Fibroblast of lung (primary cell): ENCODE measurements around the gene ANO2. TPM values are rescaled to one million over a fixed set of nuclear protein-coding genes. Genes with fewer than 3 reads are reported as not detected.

ENCODE experiments used
- DNase-seq, 2 donors: peaks; one replicate each; pipeline versions ENCODE4 v3.0.0 to v3.0.0-alpha.2; 2010; ENCODE audit warnings: low read depth in 2 of 2
- H2AFZ ChIP-seq: 2 replicates; pipeline ENCODE4 v1.5.1; 2012; ENCODE audit warnings: low read length, control low read depth, inconsistent platforms
- H3K27ac ChIP-seq: 2 replicates; pipeline ENCODE4 v1.5.1; 2011; ENCODE audit warnings: low read length, control low read depth; ENCODE audit not compliant: insufficient read depth
- H3K27me3 ChIP-seq: 2 replicates; pipeline ENCODE4 v1.5.1; 2011; ENCODE audit warnings: mild to moderate bottlenecking, low read length; ENCODE audit not compliant: control insufficient read depth, insufficient read depth
- H3K36me3 ChIP-seq: 2 replicates; pipeline ENCODE4 v1.5.1; 2011; ENCODE audit warnings: low read length; ENCODE audit not compliant: control insufficient read depth, insufficient read depth
- H3K4me1 ChIP-seq: 2 replicates; pipeline ENCODE4 v1.5.1; 2011; ENCODE audit warnings: low read length; ENCODE audit not compliant: control insufficient read depth, insufficient read depth; ENCODE audit errors: extremely low read depth
- H3K4me2 ChIP-seq: 2 replicates; pipeline ENCODE4 v1.5.1; 2011; ENCODE audit warnings: low read length, control low read depth; ENCODE audit not compliant: insufficient read depth; ENCODE audit errors: extremely low read depth
- H3K4me3 ChIP-seq, 4 experiments: fragments of 200-600 bp in 1 of 4; sonication (generic) in 1 of 4; replicated peaks in 1 of 4; 2 replicates each; pipeline ENCODE4 v1.5.1; 2011 to 2016; ENCODE audit warnings: low read length in 4 of 4, low read depth in 3 of 4, mild to moderate bottlenecking in 3 of 4, control low read depth in 2 of 4, inconsistent platforms in 1 of 4, mixed read lengths in 1 of 4; ENCODE audit not compliant: insufficient read depth in 1 of 4; ENCODE audit errors: control extremely low read depth in 1 of 4
- H3K79me2 ChIP-seq: 2 replicates; pipeline ENCODE4 v1.5.1; 2012; ENCODE audit warnings: mild to moderate bottlenecking, low read length, inconsistent platforms; ENCODE audit not compliant: control insufficient read depth, insufficient read depth
- H3K9ac ChIP-seq: 2 replicates; pipeline ENCODE4 v1.5.1; 2011; ENCODE audit warnings: mild to moderate bottlenecking, low read length, control low read depth; ENCODE audit not compliant: insufficient read depth
- H3K9me3 ChIP-seq: 2 replicates; pipeline ENCODE4 v1.5.1; 2012; ENCODE audit warnings: low read depth, low read length; ENCODE audit not compliant: control insufficient read depth, insufficient read depth
- H4K20me1 ChIP-seq: 2 replicates; pipeline ENCODE4 v1.5.1; 2011; ENCODE audit warnings: low read length; ENCODE audit not compliant: control insufficient read depth, insufficient read depth; ENCODE audit errors: extremely low read depth
- EZH2 ChIP-seq: IDR thresholded peaks from 2 replicates; pipeline ENCODE4 v1.5.1; 2012; ENCODE audit warnings: low read length, control low read depth, mild to moderate bottlenecking; ENCODE audit errors: missing control alignments
- polyA plus RNA-seq, 2 donors: library from polyadenylated mRNA; depleted of rRNA in 1 of 2; stranded (reverse) in 1 of 2; unstranded in 1 of 2; fragments of >200 nt; gene quantifications; 2 replicates each; pipeline ENCODE4 v1.2.1, GENCODE V29; 2011 to 2012; ENCODE audit warnings: missing spikeins in 1 of 2
- total RNA-seq: library from RNA; depleted of rRNA; stranded (reverse); fragments of >200 nt; gene quantifications from 2 replicates; pipeline ENCODE4 v1.2.1, GENCODE V29; 2014
- TF ChIP-seq, protein P1 (sequence below), 2 donors: IDR thresholded peaks in 1 of 2; conservative IDR thresholded peaks in 1 of 2; 1 replicate in 1 of 2; 2 replicates in 1 of 2; pipeline ENCODE4 v1.5.1; 2011 to 2012; ENCODE audit warnings: low read length in 2 of 2, control low read depth in 1 of 2, inconsistent platforms in 1 of 2, low read depth in 1 of 2, mild to moderate bottlenecking in 1 of 2

The ANO2 gene
- total and polyA plus RNA-seq, 2 donors (not counting 1 experiment from before 2014, with no cell fraction given): 0.15 to 0.17 TPM

- no peaks in the 10 kb centered on the region for H3K4me1 ChIP-seq
- TF ChIP-seq, protein P1, sequence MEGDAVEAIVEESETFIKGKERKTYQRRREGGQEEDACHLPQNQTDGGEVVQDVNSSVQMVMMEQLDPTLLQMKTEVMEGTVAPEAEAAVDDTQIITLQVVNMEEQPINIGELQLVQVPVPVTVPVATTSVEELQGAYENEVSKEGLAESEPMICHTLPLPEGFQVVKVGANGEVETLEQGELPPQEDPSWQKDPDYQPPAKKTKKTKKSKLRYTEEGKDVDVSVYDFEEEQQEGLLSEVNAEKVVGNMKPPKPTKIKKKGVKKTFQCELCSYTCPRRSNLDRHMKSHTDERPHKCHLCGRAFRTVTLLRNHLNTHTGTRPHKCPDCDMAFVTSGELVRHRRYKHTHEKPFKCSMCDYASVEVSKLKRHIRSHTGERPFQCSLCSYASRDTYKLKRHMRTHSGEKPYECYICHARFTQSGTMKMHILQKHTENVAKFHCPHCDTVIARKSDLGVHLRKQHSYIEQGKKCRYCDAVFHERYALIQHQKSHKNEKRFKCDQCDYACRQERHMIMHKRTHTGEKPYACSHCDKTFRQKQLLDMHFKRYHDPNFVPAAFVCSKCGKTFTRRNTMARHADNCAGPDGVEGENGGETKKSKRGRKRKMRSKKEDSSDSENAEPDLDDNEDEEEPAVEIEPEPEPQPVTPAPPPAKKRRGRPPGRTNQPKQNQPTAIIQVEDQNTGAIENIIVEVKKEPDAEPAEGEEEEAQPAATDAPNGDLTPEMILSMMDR (conservative IDR thresholded peaks at IDR 0.05 in 1 of 2, IDR thresholded peaks at IDR 0.05 in 1 of 2; ENCODE audit: low read depth in 1 of 2, low read length in 2 of 2): no peak
- TF ChIP-seq EZH2: no peak
- no peak overlapping the region for H3K9ac ChIP-seq
- no peak overlapping the region for H3K4me2 ChIP-seq
- H3K9me3 ChIP-seq: no peaks in the 10 kb centered on the region
- H3K27me3 ChIP-seq: peaks cover 5% of the 10 kb centered on the region
- DNase-seq: no peak
- H3K27ac ChIP-seq: no peak overlapping the region
- no peaks in the 10 kb centered on the region for H3K36me3 ChIP-seq
- no peak overlapping the region for H2AFZ ChIP-seq
- no peaks in the 10 kb centered on the region for H4K20me1 ChIP-seq
- H3K4me3 ChIP-seq: no peak overlapping the region
- H3K79me2 ChIP-seq: no peaks in the 10 kb centered on the region
Measured at GRCh38 chr12:5718680-5719079, 226.4 kb downstream of the ANO2 start.

- no peaks in the 10 kb centered on the region for H3K9me3 ChIP-seq
- no peaks in the 10 kb centered on the region for H3K4me1 ChIP-seq
- no peak overlapping the region for H3K27ac ChIP-seq
- no peak overlapping the region for H2AFZ ChIP-seq
- H3K79me2 ChIP-seq: no peaks in the 10 kb centered on the region
- no peaks in the 10 kb centered on the region for H3K36me3 ChIP-seq
- H3K4me3 ChIP-seq: no peak overlapping the region
- H3K27me3 ChIP-seq: peaks cover 5% of the 10 kb centered on the region
- no peak for TF ChIP-seq EZH2
- TF ChIP-seq, protein P1 (conservative IDR thresholded peaks at IDR 0.05 in 1 of 2, IDR thresholded peaks at IDR 0.05 in 1 of 2; ENCODE audit: low read depth in 1 of 2, low read length in 2 of 2): no peak
- no peaks in the 10 kb centered on the region for H4K20me1 ChIP-seq
- no peak for DNase-seq
- H3K9ac ChIP-seq: no peak overlapping the region
- H3K4me2 ChIP-seq: no peak overlapping the region
Measured at GRCh38 chr12:5718073-5718472, 227.0 kb downstream of the ANO2 start.

DNA sequence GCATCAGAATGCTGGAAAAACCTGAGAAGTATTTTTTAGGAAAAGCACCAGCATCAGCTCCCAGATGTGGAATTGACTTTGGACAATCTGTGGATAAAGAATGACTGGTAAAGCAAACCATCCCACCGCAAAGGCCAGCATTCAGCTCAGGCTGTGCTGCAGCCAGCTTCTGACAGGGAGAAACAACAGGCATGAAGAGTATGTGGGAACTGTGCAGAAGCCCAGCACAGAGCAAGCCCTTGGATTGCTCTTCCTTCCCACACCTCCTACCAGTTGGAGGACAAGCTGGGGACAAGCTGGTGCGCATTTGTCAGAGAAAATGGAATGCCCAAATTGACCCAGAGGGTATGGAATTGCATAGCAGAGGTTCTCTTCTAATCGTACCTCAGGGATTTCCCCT is 228.1 kb downstream of the ANO2 start:
- no peak for DNase-seq
- H4K20me1 ChIP-seq: no peaks in the 10 kb centered on the region
- peaks cover 5% of the 10 kb centered on the region for H3K27me3 ChIP-seq
- H3K4me1 ChIP-seq: no peaks in the 10 kb centered on the region
- no peak overlapping the region for H3K4me3 ChIP-seq
- H3K4me2 ChIP-seq: no peak overlapping the region
- H3K36me3 ChIP-seq: no peaks in the 10 kb centered on the region
- no peak overlapping the region for H3K9ac ChIP-seq
- TF ChIP-seq EZH2: no peak
- TF ChIP-seq, protein P1 (conservative IDR thresholded peaks at IDR 0.05 in 1 of 2, IDR thresholded peaks at IDR 0.05 in 1 of 2; ENCODE audit: low read depth in 1 of 2, low read length in 2 of 2): no peak
- H3K9me3 ChIP-seq: no peaks in the 10 kb centered on the region
- no peak overlapping the region for H3K27ac ChIP-seq
- H2AFZ ChIP-seq: no peak overlapping the region
- no peaks in the 10 kb centered on the region for H3K79me2 ChIP-seq
